H1 (cell line): ENCODE measurements around the gene LYVE1. TPM values are rescaled to one million over a fixed set of nuclear protein-coding genes. Genes with fewer than 3 reads are reported as not detected.

Experiments
- CTBP2 ChIP-seq: IDR thresholded peaks from 2 replicates; pipeline ENCODE4 v1.7.0; 2011; ENCODE audit warnings: borderline replicate concordance, mild to moderate bottlenecking, moderate library complexity, mixed read lengths, low read length; ENCODE audit not compliant: insufficient read depth, insufficient read length
- JUND ChIP-seq: IDR thresholded peaks from 2 replicates; pipeline ENCODE4 v1.6.1; 2011; ENCODE audit warnings: mild to moderate bottlenecking, improper control_type of control experiment, low read length
- polyA plus RNA-seq, 7 experiments: library from polyadenylated mRNA; depleted of rRNA in 3 of 7; stranded (reverse) in 5 of 7; unstranded in 2 of 7; fragments of >200 nt in 5 of 7; fragments of 200-250 nt in 2 of 7; gene quantifications; 1 replicate in 5 of 7; 2 replicates in 1 of 7; 4 replicates in 1 of 7; pipeline versions ENCODE4 v1.2.1 to v1.2.3, GENCODE V29; 2011 to 2013; ENCODE audit warnings: missing spikeins in 2 of 7, mixed read lengths in 2 of 7
- total RNA-seq: library from RNA; stranded (reverse); fragmentation: NEBNext Ultra II Directional; extraction: Animal tissue kit (Norgen Biotek cat#: 25700); gene quantifications from 2 replicates; pipeline ENCODE4 v1.2.1, GENCODE V29; 2021

LYVE1 gene
- total and polyA plus RNA-seq, 2 of the 8 experiments (the other 6 are each of a cell fraction or from before 2014, with no cell fraction given): 0.09 TPM; not detected in 1

DNA sequence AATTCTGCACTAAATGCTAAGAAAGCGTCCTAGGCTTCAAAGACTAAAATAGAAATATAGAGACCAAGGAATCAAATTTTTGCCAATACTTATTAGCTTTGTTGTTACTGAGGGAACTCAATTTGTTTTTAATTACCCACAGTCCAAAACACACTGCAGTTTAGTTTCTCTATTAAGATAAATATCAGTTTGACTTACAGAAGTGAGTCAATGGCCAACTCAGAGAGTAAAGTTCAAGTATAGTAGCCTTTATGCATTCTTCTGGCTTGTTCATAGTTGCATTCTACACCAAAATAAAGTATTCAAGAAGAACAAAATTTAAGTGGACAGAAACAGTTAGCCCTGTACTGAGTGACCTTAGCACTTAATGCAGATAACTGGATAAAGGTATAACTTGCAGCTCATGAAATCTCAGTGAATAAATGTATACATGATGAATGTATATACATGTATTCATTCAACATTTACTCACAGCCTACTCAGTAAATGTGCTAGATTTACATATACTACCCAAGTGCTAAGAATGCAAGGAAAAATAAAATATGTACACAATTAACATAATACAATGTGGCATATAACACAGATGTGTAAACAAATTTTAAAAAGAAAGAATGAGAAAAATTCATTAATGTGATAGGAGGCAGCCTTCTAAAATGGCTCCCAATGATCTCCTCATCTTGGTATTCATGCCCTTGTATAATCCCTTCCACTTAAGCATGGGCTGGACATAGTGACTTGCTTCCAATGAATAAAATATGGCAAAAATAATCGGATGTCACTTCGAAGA is 17.8 kb downstream of the LYVE1 start (continued):
- no peak for TF ChIP-seq CTBP2
- no peak for TF ChIP-seq JUND
